NCI-H446 (cell line): ENCODE results near the gene MYO19.
"Not testable (repeated sequence)": the region's sequence is repeated elsewhere in the genome, so short reads cannot be mapped to it uniquely, and the experiment has no call there.

ENCODE experiments used
- DNase-seq, 2 experiments: peaks; one replicate each; lab custom pipeline; 2025; lab: John Stamatoyannopoulos, UW

Gene MYO19

DNA sequence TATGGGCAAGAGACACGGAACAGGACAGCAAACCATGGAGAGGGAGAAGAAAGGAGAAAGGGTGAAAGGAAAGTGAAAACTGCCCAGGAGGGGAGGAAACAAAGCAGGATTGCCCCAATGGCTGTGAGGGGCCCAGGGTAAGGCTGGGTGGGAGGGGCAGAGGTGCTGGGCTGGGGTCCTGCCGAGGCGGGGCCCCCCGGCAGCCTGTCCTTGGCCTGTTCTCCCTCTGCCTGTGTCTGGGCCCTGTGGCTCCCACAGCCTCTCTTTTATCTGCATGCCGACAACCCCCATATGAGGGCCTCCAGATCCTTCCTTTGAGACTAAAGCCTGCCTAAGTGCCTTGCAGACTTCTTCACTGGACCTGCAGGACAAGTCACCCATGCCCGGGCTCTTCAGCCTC, 32.7 kb downstream of the MYO19 start:
- no peak for DNase-seq

DNA sequence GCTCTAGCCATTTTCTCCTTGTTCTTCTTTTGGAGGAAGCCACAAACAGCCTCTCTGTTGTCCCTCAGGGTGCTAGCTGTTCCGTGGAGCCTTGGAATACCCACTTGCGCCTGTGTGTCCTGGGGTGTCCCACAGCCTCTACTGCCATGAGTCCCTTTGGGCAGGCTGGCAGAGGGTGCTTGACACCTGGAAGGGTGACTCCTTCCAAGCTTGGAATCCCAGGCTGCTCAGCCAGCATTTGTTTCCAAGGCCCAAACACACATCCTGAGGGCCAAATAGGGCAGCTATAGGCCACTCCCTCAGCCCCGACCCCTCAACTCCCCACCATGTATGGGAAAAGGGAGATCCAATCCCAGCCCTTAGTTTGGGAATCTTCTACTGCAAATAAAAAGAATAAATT, 33.3 kb downstream of the MYO19 start:
- no peak for DNase-seq

DNA sequence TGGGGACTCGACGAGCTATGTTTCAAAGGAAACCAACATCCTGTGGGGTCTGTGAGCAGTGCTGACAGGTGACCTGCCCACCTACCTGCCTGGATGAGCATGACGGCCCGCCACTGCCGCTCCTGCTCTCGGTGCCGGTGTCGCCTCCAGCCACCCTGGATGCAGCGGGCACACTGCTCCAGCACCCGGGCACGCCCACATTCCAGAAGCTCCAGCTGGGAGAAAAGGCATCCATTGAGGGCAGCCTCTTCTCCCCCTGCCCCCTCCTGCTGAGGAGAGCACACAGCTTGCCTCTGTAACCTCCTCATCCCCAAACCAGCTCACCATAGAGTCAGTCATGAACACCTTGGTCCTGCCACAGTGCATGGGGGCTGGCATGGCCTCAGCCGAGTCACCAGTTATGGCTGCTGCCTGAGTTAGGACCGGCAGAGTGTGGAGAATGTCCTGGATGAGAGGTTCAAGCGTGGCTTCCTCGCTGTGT, 33.9 kb downstream of the MYO19 start:
- DNase-seq = no peak

DNA sequence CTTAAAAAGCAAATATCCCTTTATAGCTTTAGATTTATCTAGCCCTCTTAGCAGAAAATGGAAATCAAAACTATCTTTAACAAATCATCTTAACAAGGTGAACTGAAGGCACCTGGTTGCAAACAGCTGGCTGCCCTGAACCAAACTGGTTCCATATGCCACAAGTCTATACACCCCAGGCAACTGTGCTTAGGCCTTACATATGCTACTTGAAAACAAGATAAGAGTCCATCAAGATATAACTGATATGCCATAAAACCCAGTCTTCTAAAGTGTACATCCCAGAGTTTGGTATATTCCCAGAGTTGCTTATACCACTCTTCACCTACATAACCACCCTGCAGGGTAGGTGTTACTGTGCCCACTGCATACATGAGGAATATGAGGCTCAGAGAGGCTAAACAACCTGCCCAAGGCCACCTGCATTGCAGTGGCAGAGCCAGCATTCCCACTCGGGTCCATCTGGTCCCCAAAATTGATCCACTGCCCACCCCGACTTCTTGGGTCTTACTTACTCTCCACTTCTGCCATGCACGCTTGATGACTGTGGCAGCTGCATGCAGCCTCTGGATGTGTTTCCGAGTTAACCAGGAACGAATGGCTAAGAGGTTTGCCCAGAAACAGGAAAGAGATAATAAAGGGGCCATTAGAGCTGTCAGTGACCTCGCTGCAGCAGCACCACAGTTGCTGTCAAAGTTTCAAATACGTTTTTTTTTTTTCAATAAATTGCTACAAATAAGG, 35.9 kb downstream of the MYO19 start:
- DNase-seq = no peak

DNA sequence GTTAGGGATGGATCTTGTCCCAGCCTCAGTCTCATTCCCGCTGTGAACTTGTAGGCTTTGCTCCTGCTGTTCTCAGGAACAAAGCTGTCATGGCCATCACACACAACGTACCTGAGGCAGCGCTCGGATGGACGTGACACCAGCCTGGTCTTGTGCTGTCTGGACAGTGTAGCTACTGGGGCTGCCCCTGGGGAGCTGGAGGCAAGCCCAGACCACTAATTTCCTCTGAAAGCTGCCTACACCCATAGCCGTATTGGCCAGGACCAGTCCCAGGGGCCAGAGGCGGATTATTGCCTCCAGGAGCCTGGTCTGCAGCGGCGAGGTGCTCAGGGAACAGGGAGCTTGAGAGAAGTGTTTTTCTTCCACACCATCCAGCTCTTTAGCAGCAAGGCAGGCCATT, 36.5 kb downstream of the MYO19 start:
- no peak for DNase-seq

DNA sequence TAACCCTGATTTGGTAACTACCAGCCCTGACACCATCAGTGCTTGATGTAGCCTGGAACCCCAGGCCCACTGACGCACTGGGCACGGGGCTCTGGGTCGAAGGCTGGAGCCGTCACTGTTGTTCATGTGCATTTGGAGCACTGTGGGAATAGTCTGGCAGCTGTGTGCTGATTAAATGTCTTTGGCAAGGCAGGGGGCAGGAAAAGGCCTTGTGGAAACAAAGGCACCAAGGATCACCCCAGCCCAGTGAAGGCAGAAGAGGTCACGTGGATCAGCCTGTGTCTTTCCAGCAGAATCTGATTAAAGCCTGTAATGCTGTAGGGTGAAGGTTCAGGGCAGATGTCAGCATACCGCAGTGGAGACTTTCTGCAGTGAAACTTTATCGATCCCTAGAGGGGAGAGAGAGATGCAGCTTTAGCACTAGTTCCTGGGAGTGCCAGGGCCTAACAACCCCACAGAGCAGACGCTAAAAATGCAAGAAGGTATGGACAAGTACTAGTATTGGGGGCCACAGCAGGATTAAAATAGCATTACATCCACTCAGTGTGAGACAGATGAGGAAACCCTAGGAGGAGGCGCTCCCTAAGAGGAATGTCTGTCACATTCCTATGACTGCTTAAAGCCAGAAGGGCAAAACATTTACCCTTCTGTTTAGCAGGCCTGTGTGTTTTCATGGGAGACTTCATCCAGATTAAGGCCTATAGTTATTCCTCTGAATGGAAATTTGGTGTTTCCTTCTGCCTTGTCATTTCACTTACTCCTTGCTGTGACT, 38.5 kb downstream of the MYO19 start:
- DNase-seq = no peak

DNA sequence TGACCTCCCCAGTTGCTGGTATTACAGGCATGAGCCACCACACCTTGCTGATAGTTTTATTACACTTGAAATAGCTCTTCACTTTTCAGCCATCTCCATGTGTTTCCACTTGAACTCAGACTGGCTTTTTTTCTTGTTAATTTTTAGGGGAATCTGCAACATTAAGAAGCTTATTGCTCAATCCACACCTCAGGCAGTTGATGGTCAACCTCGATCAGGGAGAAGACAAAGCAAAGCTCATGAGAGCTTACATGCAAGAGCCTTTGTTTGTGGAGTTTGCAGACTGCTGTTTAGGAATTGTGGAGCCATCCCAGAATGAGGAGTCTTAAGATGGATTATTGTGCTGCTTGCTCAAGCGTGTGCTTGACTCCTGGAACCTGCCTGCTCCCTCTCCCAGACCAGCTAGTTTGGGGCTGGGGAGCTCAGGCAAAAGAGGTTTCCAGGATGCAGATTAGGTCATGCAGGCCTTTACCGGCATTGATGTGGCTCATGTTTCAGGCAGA, 39.5 kb downstream of the MYO19 start:
- no peak for DNase-seq

DNA sequence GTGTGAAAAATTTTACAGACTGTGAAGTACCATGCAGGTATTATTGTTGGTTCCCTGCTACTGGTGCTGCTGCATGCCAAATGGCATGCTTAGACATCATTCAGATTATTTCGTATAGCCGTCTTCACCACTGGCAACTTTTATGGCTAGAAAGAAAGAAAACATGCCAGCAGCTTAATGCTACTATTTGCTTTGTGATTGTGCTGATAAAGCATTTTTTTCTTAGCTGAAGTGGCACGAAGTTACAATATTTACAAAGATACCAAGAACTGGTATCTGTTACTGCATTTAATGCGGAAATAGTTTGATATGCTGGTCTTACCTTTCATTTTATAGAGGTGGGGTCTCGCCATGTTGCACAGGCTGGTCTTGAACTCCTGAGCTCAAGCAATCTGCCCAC, 40.0 kb downstream of the MYO19 start:
- DNase-seq = no peak

DNA sequence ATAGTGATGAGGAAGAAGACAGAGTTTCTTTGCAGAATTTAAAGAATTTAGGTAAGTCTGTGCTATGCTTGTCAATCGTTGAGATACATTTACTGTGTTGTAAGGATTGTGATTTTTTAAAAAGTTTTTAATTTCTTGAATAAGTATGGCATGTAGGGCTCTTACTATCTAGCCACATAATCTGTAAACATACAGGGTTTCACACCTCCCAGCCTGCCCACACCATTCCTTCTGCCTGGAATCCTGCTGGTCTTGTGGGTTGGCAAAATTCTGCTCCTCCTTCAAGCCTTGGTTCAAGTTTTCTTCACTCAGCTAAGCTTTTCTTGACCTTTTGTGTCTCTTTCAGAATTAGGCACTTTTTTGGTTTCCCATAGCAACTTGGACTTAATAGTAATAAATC, 40.7 kb downstream of the MYO19 start:
- DNase-seq = no peak

DNA sequence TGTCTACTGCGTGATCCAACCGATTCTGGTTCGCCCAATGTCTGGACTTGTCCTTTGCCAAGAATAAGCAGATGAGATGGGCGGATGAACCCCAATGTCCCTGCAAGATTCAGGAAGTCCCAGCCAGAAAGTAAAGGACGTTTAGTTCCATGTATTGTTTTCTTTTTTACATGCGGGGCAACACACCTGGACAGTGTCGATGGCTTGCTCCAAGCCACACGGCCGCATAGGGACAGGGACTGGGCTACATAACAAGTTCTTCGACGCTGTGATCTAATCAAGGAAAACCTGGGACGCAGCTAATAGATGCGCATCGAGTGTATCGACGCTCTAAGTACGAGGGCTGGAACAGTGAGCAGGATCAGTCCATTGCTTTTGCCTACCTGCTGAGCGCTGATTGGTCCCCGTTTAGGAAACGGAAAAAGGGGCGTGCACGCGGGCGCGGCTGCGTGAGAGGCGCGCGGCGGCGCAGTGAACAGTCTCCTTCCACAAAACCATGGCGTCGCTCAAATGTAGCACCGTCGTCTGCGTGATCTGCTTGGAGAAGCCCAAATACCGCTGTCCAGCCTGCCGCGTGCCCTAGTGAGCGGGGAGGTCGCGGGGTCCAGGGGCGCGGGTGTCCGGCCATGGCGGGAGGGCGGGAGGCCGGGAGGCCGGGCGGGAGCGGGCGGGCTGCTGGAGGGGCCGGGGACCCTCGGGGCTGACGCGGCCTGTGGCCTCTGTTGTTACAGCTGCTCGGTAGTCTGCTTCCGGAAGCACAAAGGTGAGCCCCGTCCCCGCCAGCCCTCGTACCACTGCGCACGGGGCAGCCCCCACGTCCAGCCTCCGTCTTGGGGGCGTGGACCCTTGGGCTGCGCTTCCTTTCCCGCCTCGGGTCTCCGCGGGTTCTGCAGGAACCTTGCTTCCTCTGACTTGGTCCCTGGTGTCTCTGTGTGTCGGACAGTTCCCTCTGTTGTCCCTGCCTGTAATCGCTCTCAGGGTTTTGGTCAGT, 48.2 kb downstream of the MYO19 start, which contains the start of gene ZNHIT3:
Gene ZNHIT3 (plus strand): TSS at position 478 of the 991 bp plus-strand sequence. CDS start 19 bp downstream, at position 497.
- peak; percentile 85 to 93 for DNase-seq

DNA sequence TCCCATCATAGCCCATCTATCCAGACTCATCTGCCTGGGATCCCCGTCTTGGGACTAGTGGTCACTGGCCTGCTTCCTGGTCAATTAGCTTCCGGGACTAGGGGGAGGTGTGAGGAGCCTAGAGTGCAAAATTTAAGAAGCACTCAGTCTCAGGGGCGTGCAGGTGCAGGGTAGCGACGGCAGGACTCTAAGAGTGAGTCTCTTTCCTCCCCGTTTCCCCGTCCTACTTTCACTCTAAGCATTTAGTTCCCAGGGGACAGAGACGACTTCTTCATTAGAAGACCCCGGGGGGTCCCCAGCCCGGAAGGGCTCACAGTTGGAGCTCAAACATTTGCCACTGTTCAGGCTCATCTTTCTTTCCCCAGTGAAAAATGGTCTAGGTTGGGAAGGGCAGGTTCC, 48.9 kb downstream of the MYO19 start:
- peak in 1 of 2 experiments; percentile 25 for DNase-seq

DNA sequence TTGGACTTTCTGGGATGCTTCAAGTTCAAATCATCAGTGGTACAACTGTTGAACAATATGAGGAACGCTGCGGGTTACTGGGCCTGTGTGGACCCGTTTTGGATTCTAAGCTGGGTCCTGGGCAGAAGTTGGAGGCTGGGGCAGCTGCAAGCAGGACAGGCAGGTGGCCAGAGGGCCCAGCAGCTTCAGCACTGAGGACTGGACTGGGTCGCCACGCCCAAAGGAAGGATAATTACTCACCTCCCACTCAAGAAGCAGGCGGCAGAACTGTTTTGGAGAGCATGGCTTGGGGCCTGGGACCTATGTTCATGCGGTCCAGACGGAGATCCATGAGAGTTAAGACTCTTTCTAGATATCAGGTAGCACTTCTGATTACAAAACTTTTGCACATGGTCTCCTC, 49.6 kb downstream of the MYO19 start:
- DNase-seq = no peak

DNA sequence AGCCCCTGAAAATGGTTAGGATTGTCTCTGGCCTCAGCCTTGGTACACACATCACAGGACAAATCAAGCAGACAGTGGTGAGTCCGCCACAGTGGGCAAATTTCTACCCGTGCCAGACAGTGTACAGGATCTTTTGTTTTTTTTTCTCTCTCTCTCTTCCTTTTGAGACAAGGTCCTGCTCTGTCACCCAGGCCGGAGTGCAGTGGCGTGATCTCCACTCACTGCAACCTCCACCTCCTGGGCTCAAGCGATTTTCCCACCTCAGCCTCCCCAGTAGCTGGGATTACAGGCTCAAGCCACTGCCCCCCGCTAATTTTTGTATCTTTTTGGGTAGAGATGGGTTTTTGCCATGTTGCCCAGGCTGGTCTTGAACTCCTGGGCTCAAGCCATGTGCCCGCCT, 50.6 kb downstream of the MYO19 start:
- DNase-seq = not testable (repeated sequence)

DNA sequence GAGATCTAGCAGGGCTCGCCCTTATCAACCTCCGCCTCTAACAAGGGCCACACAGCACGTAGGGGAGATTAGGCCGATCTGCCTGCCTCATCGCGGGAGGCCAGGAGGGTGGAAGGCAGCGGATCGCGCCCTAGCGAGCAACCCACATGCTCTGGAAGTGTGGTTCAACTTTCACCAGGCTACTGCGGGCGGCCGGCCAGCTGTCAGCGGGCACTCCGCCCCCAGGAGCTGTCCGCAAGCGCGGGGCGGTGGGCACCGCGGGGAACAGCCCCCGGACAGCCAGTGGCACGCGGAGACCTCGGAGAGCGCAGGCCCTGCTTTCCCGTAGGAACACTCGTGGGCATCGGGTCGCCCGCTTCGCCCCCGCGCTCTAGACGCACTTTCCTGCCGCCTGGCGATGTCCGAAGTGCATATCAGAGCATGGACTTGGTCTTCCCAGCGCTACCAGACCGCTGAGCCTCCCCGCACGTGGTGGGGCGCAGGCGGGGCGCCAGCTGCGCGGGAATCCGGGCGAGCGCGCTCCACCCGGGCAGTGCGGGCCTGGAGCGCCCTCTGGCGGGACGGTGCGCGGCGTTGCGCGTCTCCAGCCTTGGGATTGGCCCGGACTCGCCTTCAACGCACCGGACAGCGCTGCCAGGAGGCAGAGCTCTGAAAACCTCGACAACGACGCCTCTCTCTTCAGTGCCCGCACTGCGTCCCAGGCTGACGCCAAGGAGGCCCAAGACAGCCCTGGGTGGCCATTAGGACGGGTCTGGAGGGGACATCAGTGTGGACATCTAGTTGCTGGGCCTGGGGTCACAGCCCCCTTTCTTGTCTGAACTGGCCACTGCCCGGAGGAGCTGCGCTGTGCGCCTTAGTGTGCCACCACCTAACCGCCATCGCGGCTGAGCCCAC, 51.8 kb downstream of the MYO19 start:
- peak; percentile 49 to 89 for DNase-seq

DNA sequence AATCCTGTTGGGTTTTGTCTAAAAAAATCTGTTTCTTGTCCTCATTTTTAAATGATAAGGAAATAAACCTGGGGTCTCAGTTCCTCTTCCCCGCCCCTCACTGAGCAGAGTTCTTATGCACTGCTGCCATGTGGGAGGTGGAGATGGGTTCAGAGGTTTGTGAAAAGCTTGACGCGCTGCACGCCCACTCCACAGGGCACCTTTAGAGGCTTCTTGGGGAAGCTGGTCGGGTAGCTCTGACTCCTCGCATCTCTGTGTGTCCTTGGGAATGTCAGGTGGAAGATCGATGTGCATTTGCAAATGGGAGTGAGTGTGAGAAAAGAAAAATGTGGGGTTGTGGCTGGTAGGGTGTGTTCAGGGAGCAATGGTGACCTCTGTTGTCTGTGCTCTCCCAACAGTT, 52.8 kb downstream of the MYO19 start:
- DNase-seq = no peak

DNA sequence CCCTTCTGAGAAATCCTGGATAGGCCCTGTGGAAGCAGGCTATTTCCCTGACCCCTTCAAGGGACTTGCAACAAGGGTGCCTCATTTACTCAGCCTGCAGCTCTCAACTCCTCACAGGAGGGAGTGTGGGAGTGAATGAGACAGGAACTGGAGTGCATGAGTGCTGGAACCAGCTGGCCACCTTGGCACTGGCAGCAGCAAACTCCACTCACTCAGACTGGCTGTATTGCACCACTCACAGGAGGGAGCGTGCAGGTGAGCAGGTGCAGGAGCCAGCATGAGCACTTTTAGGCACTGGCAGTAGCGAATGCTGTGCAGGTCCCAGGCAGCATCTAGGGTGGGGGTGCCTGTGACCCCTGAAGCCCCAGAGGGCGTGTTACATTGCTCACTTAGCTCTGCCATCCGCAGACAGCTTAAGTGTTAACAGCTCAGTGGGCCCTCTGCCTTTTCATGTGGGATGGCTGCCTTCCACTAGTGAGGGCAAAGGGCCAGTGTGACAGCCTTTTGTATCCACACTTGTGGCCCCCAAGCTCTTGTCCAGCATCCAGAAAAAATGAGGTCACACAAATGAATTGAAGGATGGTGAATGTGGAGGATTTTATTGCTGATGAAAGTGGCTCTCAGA, 59.2 kb downstream of the MYO19 start:
- DNase-seq = no peak

DNA sequence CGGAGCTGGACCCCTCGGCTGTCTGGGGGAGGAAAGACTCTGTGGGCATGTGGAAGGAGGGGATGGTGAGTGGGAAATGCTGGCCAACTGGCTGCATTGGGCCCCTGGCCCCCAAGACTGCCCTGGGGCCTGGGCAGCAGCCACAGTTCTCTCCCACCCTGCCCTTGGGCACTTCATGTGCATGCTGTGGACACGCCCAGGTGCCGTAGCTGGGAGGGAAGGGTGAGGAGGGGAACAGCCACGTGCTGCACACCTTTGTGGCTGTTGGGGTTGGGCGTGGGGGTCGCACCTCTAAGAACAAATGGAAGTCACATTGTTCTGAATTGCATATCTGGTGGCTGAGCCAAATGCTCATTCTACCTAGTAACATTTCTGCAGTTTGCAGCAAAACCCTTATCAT, 60.1 kb downstream of the MYO19 start:
- no peak for DNase-seq

DNA sequence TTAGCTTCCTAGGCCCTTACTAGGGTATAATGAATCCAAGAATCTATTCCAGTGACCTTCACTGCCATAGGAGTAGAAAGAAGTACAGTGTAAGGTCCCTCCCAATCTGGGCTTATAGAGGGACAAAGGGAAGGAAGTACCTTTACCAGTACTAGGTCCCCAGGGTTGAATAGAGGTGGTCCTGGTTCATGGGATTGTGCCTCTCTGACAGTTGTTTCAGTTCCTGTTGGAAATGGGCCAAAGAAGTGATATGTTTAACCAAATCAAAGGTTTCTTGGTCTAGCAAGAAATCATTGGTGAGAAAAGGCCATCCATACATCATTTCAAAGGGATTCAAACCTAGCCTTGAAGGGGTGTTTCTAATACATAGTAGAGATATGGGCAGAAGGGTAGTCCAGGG, 64.2 kb downstream of the MYO19 start:
- no peak for DNase-seq

DNA sequence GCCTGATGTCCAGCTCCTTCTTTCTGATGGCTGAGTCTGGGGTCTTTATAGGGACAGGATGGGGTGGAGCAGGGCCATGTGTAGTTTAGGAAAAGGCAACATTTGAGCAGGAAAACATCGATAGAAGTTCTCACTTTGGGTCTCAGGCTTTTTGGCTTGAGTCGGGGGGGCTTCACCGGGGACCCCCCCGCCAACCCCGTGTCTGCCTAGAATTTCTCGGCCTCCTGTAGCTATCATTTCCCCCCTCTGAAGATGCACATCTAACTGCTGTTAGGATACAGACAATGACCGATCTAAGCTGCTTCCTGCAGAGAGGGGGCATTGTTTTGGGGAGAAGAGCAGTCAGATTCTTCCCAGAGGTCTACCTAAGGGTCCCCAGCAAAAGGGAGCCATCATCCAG, 64.9 kb downstream of the MYO19 start:
- no peak for DNase-seq

DNA sequence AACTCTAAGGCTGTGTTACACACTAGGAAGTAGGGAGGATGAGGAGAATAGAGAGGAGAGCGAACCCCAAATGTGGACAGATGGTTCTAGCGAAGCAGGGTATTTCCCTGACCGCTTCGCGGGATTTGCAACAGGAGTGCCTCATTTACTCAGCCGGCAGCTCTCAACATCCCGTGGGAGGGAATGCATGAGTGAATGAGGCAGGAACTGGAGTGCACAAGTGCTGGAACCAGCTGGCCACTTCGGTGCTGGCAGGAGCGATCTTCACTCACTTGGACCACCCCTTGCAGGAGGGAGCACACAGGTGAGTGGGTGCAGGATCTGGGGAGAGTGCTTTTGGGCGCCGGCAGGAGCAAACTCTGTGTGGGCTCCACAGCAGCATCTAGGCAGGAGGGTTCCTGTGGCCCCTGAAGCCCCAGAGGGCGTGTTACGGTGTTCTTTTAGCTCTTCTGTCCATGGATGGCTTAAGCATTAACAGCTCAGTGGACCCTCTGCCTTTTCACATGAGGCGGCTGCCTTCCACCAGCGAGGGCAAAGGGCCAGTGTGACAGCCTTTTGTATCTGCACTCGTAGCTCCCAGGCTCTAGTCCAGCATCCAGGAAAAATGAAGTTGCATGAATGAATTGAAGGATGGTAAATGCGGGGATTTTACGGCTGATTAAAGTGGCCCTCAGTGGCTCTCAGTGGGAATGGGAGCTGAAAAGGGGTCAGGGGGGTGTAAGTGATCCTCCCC, 65.6 kb downstream of the MYO19 start:
- no peak for DNase-seq
